HG02870 (cell line): ENCODE data around the gene SLFN14.
"Not testable (repeated sequence)": the region's sequence is repeated elsewhere in the genome, so short reads cannot be mapped to it uniquely, and the experiment has no call there.

Source experiments
- ATAC-seq: cut with Tn5 transposase; IDR thresholded peaks from one replicate; pipeline ENCODE4 v1.9.1; 2021; ENCODE audit warnings: mild to moderate bottlenecking, moderate library complexity; ENCODE audit not compliant: unreplicated experiment

SLFN14 gene

DNA sequence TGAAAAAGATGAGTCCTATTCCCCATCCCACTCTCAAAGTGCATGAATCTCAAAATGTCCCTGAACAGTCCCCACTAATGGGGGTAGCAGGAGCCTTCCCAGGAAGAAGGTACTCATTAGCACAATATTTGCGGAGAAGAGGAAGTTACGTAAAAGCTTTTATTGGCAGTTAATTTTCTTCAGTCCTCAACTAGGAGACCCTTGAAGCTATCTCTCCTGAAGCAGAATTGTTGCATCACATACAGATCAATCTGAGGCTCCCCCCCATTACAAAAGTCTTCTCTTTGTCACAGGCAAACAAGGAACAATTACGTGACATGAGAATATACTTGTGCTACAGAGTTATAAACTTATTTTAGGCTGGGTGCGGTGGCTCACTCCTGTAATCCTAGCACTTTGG lies 37.3 kb downstream of the SLFN14 start:
- no peak for ATAC-seq

- not testable (repeated sequence) for ATAC-seq
Observed at GRCh38 chr17:35521654-35522256, 38.9 kb downstream of the SLFN14 start.

- no peak for ATAC-seq
Observed at GRCh38 chr17:35521150-35521549, 39.5 kb downstream of the SLFN14 start.

- no peak for ATAC-seq
Observed at GRCh38 chr17:35519906-35520442, 40.6 kb downstream of the SLFN14 start.

- no peak for ATAC-seq
Observed at GRCh38 chr17:35519439-35519838, 41.2 kb downstream of the SLFN14 start.

DNA sequence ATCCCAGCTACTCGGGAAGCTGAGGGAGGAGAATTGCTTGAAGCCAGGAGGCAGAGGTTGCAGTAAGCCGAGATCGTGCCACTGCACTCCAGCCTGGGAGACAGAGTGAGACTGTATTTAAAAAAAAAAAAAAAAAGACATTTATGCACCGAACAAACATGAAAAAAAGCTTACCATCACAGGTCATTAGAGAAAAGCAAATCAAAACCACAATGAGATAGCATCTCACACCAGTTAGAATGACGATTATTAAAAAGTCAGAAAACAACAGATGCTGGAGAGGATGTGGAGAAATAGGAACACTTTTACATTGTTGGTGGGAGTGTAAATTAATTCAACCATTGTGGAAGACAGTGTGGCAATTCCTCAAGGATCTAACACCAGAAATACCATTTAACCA lies 42.2 kb downstream of the SLFN14 start:
- ATAC-seq = not testable (repeated sequence)

DNA sequence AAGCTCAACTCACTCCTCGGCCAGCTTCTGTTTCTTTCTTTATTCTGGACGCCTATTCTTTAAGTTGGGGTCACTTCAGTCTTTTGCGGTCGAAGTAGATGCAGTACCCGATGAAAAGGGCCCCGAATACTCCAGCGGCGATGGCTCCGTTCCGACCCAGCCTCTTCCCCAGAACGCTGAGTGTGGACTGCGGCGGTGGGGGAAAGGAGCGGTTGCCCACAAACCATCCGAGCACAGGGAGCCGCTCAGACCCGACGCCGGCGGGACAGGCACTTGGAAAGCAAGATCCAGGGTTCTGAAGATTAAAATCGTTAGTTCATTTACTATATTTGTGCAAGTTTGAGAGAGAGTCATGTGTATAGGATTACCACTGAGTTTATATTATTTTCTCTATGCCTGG lies 45.6 kb downstream of the SLFN14 start:
- ATAC-seq = no peak

- no peak for ATAC-seq
Observed at GRCh38 chr17:35514564-35514963, 46.1 kb downstream of the SLFN14 start.
